Body of pancreas (tissue), 4 donors: Measurements from ENCODE around the gene CCDC106.
A peak's percentile ranks its signal among the peaks of the same experiment; 100 is the strongest.

ENCODE experiments used
- CTCF ChIP-seq, 7 experiments: fragments of 450-650 bp in 4 of 7; fragments of 200-600 bp in 3 of 7; sonication (generic) in 3 of 7; IDR thresholded peaks; one replicate each; pipeline ENCODE4 v1.5.1; 2016 to 2019; ENCODE audit warnings: antibody characterized with exemption in 7 of 7
- POLR2A ChIP-seq, 3 donors: fragments of 450-650 bp; IDR thresholded peaks; one replicate each; pipeline ENCODE4 v1.6.1; 2016; ENCODE audit warnings: antibody characterized with exemption in 3 of 3, mild to moderate bottlenecking in 2 of 3

- TF ChIP-seq CTCF (IDR thresholded peaks at IDR 0.05) (no peak), POLR2A (IDR thresholded peaks at IDR 0.05) (peak in 1 of 3 donors; percentile 14)
These were observed 46.9 kb upstream of the CCDC106 start for GRCh38 chr19:55601084-55601483.
